HFFc6 (cell line): ENCODE data around the gene MYEOV. TPM values are rescaled to one million over a fixed set of nuclear protein-coding genes. Genes with fewer than 3 reads are reported as not detected.

Source experiments
- DNase-seq: peaks from one replicate; pipeline ENCODE4 v3.0.0-alpha.2; 2018
- H3K27ac Mint-ChIP-seq: 2 replicates; pipeline ENCODE4 v1.8.0; 2020; ENCODE audit warnings: mild to moderate bottlenecking, mixed read lengths
- H3K27me3 Mint-ChIP-seq: 2 replicates; pipeline ENCODE4 v1.8.0; 2021; ENCODE audit warnings: mild to moderate bottlenecking, moderate library complexity, mixed read lengths; ENCODE audit not compliant: insufficient read depth
- H3K36me3 Mint-ChIP-seq: 2 replicates; pipeline ENCODE4 v1.8.0; 2021; ENCODE audit warnings: low read depth, mixed read lengths
- H3K4me1 Mint-ChIP-seq: 2 replicates; pipeline ENCODE4 v1.8.0; 2020; ENCODE audit warnings: low read depth, mixed read lengths
- H3K4me3 Mint-ChIP-seq: 2 replicates; pipeline ENCODE4 v1.8.0; 2020; ENCODE audit warnings: mild to moderate bottlenecking, moderate library complexity, mixed read lengths
- H3K9me3 Mint-ChIP-seq: 2 replicates; pipeline ENCODE4 v1.8.0; 2020; ENCODE audit warnings: mild to moderate bottlenecking, mixed read lengths
- total RNA-seq, 6 experiments: library from RNA; stranded (reverse); fragmentation: NEBNext Ultra II Directional; extraction: Animal tissue kit (Norgen Biotek cat#: 25700); gene quantifications; 2 replicates in 1 of 6; 3 replicates in 5 of 6; pipeline ENCODE4 v1.2.3, GENCODE V29; 2021
- TF ChIP-seq, protein P1 (sequence below): fragments of 200-600 bp; sonication (generic); IDR thresholded peaks from 2 replicates; pipeline ENCODE4 v1.5.0; 2021; ENCODE audit warnings: antibody characterized with exemption, mild to moderate bottlenecking

Gene MYEOV
- total RNA-seq, 6 experiments from 2014 or later: 55.5 to 93.3 (median 79.9) TPM

DNA sequence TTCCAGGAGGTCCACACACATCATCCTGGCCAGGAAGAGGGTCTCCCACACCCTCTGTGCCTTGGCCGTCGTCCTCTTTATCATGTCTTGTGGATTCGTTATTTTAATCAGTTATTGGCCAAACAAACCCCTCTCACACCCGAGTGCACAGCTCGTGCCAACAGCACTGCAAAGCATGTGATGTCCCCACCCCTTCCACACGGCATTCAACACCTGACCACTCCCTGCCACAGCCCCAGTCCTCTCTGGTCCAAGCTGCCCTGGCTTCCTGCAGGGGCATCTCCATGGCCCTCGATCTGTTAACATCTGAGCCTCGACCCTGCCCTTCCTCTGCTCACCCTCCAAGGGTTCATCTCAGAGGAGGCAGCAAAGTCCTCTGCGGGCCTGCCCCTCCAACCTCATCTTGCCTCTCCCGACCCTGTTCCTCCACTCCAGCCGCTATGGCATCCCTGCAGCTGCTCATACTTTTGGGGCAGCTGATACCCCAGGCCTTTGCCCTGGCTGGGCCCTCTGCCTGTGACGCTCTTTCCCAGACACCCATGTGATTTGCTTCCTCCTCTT is 14.0 kb downstream of the MYEOV start:
- no peak for DNase-seq
- Mint-ChIP-seq H3K4me3 (no peak overlapping the region), H3K9me3 (no peaks in the 10 kb centered on the region), H3K4me1 (peaks cover 74% of the 10 kb centered on the region), H3K36me3 (peaks cover 46% of the 10 kb centered on the region), H3K27me3 (no peaks in the 10 kb centered on the region; the same call in 1 of the 2 replicates), H3K27ac (peak overlapping the region; percentile 85)
- TF ChIP-seq, protein P1, sequence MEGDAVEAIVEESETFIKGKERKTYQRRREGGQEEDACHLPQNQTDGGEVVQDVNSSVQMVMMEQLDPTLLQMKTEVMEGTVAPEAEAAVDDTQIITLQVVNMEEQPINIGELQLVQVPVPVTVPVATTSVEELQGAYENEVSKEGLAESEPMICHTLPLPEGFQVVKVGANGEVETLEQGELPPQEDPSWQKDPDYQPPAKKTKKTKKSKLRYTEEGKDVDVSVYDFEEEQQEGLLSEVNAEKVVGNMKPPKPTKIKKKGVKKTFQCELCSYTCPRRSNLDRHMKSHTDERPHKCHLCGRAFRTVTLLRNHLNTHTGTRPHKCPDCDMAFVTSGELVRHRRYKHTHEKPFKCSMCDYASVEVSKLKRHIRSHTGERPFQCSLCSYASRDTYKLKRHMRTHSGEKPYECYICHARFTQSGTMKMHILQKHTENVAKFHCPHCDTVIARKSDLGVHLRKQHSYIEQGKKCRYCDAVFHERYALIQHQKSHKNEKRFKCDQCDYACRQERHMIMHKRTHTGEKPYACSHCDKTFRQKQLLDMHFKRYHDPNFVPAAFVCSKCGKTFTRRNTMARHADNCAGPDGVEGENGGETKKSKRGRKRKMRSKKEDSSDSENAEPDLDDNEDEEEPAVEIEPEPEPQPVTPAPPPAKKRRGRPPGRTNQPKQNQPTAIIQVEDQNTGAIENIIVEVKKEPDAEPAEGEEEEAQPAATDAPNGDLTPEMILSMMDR: no peak

DNA sequence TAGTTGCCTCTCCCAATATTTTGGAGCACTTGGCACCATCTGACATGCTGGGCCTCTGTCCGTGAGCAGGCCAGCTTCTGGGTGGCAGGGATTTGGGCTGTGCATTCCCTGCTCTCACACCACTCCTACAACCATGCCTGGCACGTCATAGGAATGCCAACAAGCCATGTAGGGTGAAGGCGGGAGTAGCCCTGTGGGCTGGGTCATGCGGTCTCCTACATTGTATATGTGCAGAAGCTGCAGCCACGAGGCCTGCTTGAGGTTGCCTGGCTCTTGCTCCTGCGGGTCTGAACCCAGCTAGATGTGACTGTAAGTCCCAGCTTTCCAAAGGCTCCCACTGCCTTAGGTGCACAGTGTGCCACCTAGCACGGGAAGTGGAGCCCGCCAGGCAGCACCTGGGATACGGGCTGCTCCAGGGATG is 14.5 kb downstream of the MYEOV start:
- Mint-ChIP-seq H3K27me3 (no peaks in the 10 kb centered on the region; the same call in 1 of the 2 replicates), H3K4me1 (peaks cover 69% of the 10 kb centered on the region), H3K27ac (peak overlapping the region; percentile 85), H3K9me3 (no peaks in the 10 kb centered on the region), H3K36me3 (peaks cover 40% of the 10 kb centered on the region), H3K4me3 (no peak overlapping the region)
- no peak for DNase-seq
- TF ChIP-seq, protein P1: no peak

DNA sequence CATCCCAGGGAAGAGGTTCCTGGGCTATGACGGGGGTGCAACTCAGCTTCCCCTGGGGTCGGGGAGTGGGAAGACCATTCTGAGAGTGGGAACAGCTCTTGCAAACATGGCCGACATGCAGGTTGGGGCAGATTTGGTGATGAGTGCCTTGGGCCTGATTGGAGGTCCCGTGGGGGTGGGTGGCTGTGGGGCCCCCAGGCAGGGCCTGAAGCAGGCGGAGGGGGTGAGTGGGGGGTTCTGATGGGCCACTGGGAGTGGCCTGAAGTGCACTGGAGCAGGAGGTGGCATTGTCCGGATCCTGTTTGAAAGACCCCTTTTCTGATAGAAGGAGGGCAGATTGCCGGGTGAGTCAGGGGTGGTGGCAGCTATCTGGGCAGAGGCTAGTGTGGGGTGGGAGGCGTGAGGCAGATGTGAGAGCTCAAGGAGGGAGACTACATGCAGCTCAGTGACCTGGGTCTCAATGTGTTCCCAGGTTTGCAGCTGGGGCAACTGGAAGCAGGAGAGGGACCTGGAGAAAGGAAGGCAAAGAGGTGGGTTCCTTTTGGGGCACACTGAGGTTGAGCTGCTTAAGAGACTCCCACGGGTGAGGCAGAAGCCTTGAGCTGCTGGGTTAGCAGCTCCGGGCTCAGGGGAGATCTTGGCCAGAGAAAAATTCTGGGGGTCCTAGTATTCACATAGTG is 15.1 kb downstream of the MYEOV start:
- peak overlapping the region; percentile 85 for H3K27ac Mint-ChIP-seq
- H3K27me3 Mint-ChIP-seq: no peaks in the 10 kb centered on the region; the same call in 1 of the 2 replicates
- peaks cover 63% of the 10 kb centered on the region for H3K4me1 Mint-ChIP-seq
- H3K4me3 Mint-ChIP-seq: no peak overlapping the region
- DNase-seq: no peak
- H3K9me3 Mint-ChIP-seq: no peaks in the 10 kb centered on the region
- peaks cover 34% of the 10 kb centered on the region for H3K36me3 Mint-ChIP-seq
- TF ChIP-seq, protein P1: no peak

DNA sequence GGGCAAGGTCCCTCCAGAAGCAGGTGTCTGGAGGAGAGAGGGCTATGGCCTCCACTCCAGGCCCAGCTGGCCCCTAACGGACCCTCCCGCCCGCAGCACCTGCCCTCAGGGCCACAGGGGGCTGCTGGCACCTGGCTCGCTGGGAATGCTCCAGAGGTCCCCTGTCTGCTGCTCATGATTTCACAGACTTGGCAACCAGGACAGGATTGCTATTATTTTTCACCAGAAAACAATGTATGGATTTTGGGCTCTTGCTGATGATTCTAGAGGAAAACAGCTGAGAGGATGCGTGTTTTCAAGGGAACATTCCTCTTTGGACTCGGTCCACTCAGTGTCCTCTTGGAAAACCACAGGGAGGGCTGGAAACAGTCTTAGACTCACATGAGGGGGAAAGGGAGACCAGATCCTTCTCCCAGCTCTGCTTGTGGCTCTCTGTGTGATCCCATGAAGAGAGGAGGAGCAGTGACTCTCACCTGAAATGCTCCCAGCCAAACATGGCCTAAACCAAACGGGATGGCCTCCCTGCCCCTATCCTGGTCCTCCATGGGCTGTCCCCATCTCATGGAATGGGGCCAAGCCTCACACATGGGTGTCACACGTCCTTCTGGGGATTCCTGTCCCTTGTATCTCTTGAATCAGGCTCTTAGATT is 15.8 kb downstream of the MYEOV start:
- TF ChIP-seq, protein P1: no peak
- peak overlapping the region; percentile 85 for H3K27ac Mint-ChIP-seq
- no peaks in the 10 kb centered on the region for H3K9me3 Mint-ChIP-seq
- peaks cover 56% of the 10 kb centered on the region for H3K4me1 Mint-ChIP-seq
- H3K36me3 Mint-ChIP-seq: peaks cover 28% of the 10 kb centered on the region
- no peaks in the 10 kb centered on the region; the same call in 1 of the 2 replicates for H3K27me3 Mint-ChIP-seq
- peak; percentile 41 for DNase-seq
- no peak overlapping the region for H3K4me3 Mint-ChIP-seq

DNA sequence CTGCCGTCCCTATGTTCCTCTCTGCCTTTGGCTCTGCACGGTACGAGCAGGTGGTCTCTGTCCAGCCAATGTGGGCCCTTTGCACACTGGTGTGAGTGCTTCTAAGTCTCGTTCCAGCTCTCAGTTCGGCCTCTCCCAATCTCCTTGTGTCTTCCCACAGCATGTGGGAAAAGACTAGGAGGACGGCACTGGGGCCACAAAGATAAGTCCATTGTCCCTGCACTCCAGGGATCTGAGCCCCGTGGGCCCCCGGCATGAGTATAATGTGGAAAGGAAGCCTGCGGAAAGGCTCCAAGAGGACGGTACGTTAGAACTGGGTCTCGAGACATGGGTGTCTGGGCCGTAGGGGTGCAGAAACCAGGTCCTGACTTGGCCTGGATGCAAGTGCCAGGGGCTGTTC is 16.4 kb downstream of the MYEOV start:
- no peak overlapping the region for H3K4me3 Mint-ChIP-seq
- H3K36me3 Mint-ChIP-seq: peaks cover 23% of the 10 kb centered on the region
- no peaks in the 10 kb centered on the region for H3K9me3 Mint-ChIP-seq
- TF ChIP-seq, protein P1: no peak
- H3K4me1 Mint-ChIP-seq: peaks cover 52% of the 10 kb centered on the region
- peak overlapping the region; percentile 85 for H3K27ac Mint-ChIP-seq
- no peak for DNase-seq
- H3K27me3 Mint-ChIP-seq: no peaks in the 10 kb centered on the region; the same call in 1 of the 2 replicates
